Vagina (tissue), 2 donors: ENCODE results near the gene CFD. TPM values are rescaled to one million over a fixed set of nuclear protein-coding genes. Genes with fewer than 3 reads are reported as not detected.
A peak's percentile ranks its signal among the peaks of the same experiment; 100 is the strongest.
"Not testable (repeated sequence)": the region's sequence is repeated elsewhere in the genome, so short reads cannot be mapped to it uniquely, and the experiment has no call there.

ENCODE experiments used
- DNase-seq, 2 donors: peaks; one replicate each; pipeline ENCODE4 v3.0.0-alpha.2; 2017; ENCODE audit errors: extremely low spot score in 2 of 2
- H3K27ac ChIP-seq: fragments of 200-600 bp; sonication (generic); one replicate; pipeline ENCODE4 v1.5.1; 2019
- H3K27me3 ChIP-seq: fragments of 200-600 bp; sonication (generic); one replicate; pipeline ENCODE4 v1.5.1; 2019
- H3K36me3 ChIP-seq, 2 donors: fragments of 200-600 bp; sonication (generic); one replicate each; pipeline ENCODE4 v1.5.1; 2017 to 2019
- H3K4me1 ChIP-seq: fragments of 200-600 bp; sonication (generic); one replicate; pipeline ENCODE4 v1.5.1; 2019
- H3K4me3 ChIP-seq, 2 donors: fragments of 200-600 bp; sonication (generic); 1 replicate in 1 of 2; 2 replicates in 1 of 2; pipeline ENCODE4 v1.5.1; 2016 to 2019
- H3K9me3 ChIP-seq: fragments of 200-600 bp; sonication (generic); one replicate; pipeline ENCODE4 v1.5.1; 2019
- CTCF ChIP-seq, 3 experiments: fragments of 450-650 bp in 2 of 3; fragments of 200-600 bp in 1 of 3; sonication (generic) in 1 of 3; IDR thresholded peaks; one replicate each; pipeline ENCODE4 v1.5.1; 2017 to 2019; ENCODE audit warnings: antibody characterized with exemption in 3 of 3, mild to moderate bottlenecking in 2 of 3, moderate library complexity in 2 of 3
- POLR2A ChIP-seq, 2 donors: fragments of 450-650 bp; IDR thresholded peaks; one replicate each; pipeline ENCODE4 v1.6.1; 2017; ENCODE audit warnings: antibody characterized with exemption in 2 of 2, mild to moderate bottlenecking in 2 of 2, moderate library complexity in 2 of 2
- POLR2AphosphoS5 ChIP-seq, 2 donors: sonication (generic); formaldehyde crosslinking; IDR thresholded peaks; one replicate each; pipeline ENCODE4 v1.9.0; 2017; ENCODE audit warnings: antibody characterized with exemption in 2 of 2, mild to moderate bottlenecking in 2 of 2, low read depth in 1 of 2; ENCODE audit not compliant: insufficient read depth in 1 of 2
- intact Hi-C: fragments of 100-400 bp; cut with DNase I; formaldehyde crosslinking; loops from one replicate; pipeline ENCODE4 v1.15.1; 2023
- total RNA-seq: library from RNA; depleted of rRNA; stranded (reverse); fragments of >200 nt; gene quantifications from one replicate; pipeline ENCODE4 v1.2.3, GENCODE V29; 2016

CFD gene
- total RNA-seq, 1 donor from 2014 or later = 2,325 TPM

- DNase-seq = no peak
- H3K9me3 ChIP-seq = no peaks in the 10 kb centered on the region
- no peaks in the 10 kb centered on the region for H3K27me3 ChIP-seq
- TF ChIP-seq POLR2A (IDR thresholded peaks at IDR 0.05) = no peak
- no peak for TF ChIP-seq CTCF (IDR thresholded peaks at IDR 0.05)
- TF ChIP-seq POLR2AphosphoS5 (IDR thresholded peaks at IDR 0.05; ENCODE audit: insufficient read depth in 1 of 2, low read depth in 1 of 2) = no peak
- H3K36me3 ChIP-seq = peaks cover 0 to 52% of the 10 kb centered on the region in 2 donors
- no peak overlapping the region for H3K4me3 ChIP-seq
- H3K27ac ChIP-seq = no peak overlapping the region
- intact Hi-C loops = no loop called here
- H3K4me1 ChIP-seq = peaks cover 20% of the 10 kb centered on the region
Observed at GRCh38 chr19:888581-889385, 29.3 kb downstream of the CFD start.

- intact Hi-C loops = no loop called here
- Histone ChIP-seq H3K4me3 (no peak overlapping the region), H3K27me3 (no peaks in the 10 kb centered on the region), H3K36me3 (peaks cover 0 to 45% of the 10 kb centered on the region in 2 donors), H3K4me1 (peaks cover 23% of the 10 kb centered on the region), H3K27ac (no peak overlapping the region), H3K9me3 (no peaks in the 10 kb centered on the region)
- DNase-seq = no peak
- TF ChIP-seq POLR2A (IDR thresholded peaks at IDR 0.05) = no peak
- no peak for TF ChIP-seq CTCF (IDR thresholded peaks at IDR 0.05)
- TF ChIP-seq POLR2AphosphoS5 (IDR thresholded peaks at IDR 0.05; ENCODE audit: insufficient read depth in 1 of 2, low read depth in 1 of 2) = no peak
Observed at GRCh38 chr19:889662-890295, 30.3 kb downstream of the CFD start.

DNA sequence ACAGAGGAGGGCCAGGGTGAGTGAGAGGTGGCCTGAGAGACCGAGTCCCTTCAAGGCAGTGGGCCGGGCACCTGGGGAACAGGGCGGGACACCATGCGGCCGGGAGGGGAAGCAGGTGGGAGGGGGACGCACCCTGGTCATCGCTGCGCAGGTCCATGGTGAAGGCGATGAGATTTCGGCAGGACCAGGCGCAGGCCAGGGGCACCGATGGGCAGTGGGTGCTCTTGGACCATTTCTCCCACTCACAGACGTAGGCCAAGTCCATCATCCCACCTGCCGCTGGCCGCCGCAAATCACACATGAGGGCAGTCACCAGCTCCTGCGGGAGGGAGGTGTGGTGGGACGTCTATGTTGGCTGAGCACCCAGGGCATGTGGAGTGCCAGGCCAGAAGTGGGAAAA, 31.4 kb downstream of the CFD start:
- Histone ChIP-seq H3K27ac (no peak overlapping the region), H3K9me3 (no peaks in the 10 kb centered on the region), H3K27me3 (no peaks in the 10 kb centered on the region), H3K36me3 (peaks cover 0 to 35% of the 10 kb centered on the region in 2 donors), H3K4me3 (no peak overlapping the region), H3K4me1 (peaks cover 23% of the 10 kb centered on the region)
- no peak for DNase-seq
- no peak for TF ChIP-seq CTCF (IDR thresholded peaks at IDR 0.05)
- intact Hi-C loops = no loop called here

GRCh38 chr19:891421-892200, 32.1 kb downstream of the CFD start:
- H3K9me3 ChIP-seq, H3K27me3 ChIP-seq, intact Hi-C loops, DNase-seq: not testable (repeated sequence)
- Histone ChIP-seq H3K36me3 (peaks cover 0 to 27% of the 10 kb centered on the region in 2 donors), H3K4me1 (peaks cover 23% of the 10 kb centered on the region), H3K4me3 (peak overlapping the region; percentile 81 to 96), H3K27ac (peak overlapping the region; percentile 93)

DNA sequence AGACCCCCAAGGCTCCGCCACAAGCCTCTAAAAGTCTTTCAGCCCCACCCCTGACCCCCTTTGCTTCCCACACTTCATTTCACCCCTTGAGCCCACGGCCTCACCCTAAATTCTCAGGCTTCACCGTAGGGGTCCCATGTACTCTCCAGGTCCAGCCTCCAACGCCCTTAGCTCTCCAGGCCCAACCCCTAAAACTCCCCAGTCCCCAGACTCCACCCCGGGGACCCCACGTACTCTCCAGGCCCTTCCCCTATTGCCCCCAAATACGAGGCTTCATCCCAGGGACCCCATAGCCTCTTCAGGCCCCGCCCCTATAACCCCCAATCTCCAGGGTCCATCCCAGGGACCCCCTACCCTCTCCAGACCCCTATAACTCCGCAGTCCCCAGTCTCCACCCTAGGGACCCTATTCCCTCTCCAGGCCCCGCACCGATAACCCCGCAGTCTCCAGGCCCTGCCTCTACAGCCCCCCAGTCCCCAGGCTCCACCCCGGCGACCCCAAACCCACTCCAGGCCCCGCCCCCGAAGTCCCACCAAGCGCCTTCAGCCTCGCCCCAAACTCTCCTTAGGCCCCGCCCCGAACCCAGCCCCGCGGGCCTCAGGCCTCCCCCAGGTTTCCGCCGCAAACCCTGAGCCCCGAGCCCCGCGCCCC, 32.9 kb downstream of the CFD start:
- Histone ChIP-seq H3K36me3 (peaks cover 0 to 31% of the 10 kb centered on the region in 2 donors), H3K4me1 (peaks cover 23% of the 10 kb centered on the region), H3K27ac (peak overlapping the region; percentile 93), H3K27me3 (no peaks in the 10 kb centered on the region), H3K9me3 (no peaks in the 10 kb centered on the region), H3K4me3 (peak overlapping the region; percentile 81 to 96)
- intact Hi-C loops = no loop called here
- DNase-seq = no peak
- no peak for TF ChIP-seq POLR2AphosphoS5 (IDR thresholded peaks at IDR 0.05; ENCODE audit: insufficient read depth in 1 of 2, low read depth in 1 of 2)
- TF ChIP-seq POLR2A (IDR thresholded peaks at IDR 0.05) = no peak
- no peak for TF ChIP-seq CTCF (IDR thresholded peaks at IDR 0.05)
